EL (cell line): Measurements from ENCODE around the gene MYOF.
"Not testable (repeated sequence)": the region's sequence is repeated elsewhere in the genome, so short reads cannot be mapped to it uniquely, and the experiment has no call there.

Experiments
- DNase-seq: peaks from one replicate; pipeline ENCODE4 v3.0.0-alpha.2; 2016

The MYOF gene

GRCh38 chr10:93452143-93452542 lies 30.0 kb downstream of the MYOF start:
- no peak for DNase-seq

GRCh38 chr10:93451244-93451947 lies 30.7 kb downstream of the MYOF start:
- no peak for DNase-seq

GRCh38 chr10:93447970-93448369 lies 34.2 kb downstream of the MYOF start:
- no peak for DNase-seq

GRCh38 chr10:93447019-93447418 lies 35.1 kb downstream of the MYOF start:
- DNase-seq, result no peak

GRCh38 chr10:93445978-93446720 lies 36.0 kb downstream of the MYOF start:
- DNase-seq, result no peak

GRCh38 chr10:93445097-93445960 lies 36.8 kb downstream of the MYOF start:
- peak; percentile 96 for DNase-seq

GRCh38 chr10:93443481-93443880 lies 38.7 kb downstream of the MYOF start:
- no peak for DNase-seq

- DNase-seq, result not testable (repeated sequence)
Observed at GRCh38 chr10:93442721-93443120, 39.4 kb downstream of the MYOF start.

- DNase-seq, result peak; percentile 55
Observed at GRCh38 chr10:93440591-93441091, 41.5 kb downstream of the MYOF start.

- no peak for DNase-seq
Observed at GRCh38 chr10:93438613-93439253, 43.4 kb downstream of the MYOF start.

- DNase-seq, result peak; percentile 80
Observed at GRCh38 chr10:93437946-93438612, 44.1 kb downstream of the MYOF start.

GRCh38 chr10:93437086-93437945 lies 44.8 kb downstream of the MYOF start:
- peak; percentile 99 for DNase-seq

GRCh38 chr10:93436591-93437085 lies 45.5 kb downstream of the MYOF start:
- DNase-seq, result peak; percentile 94

GRCh38 chr10:93435621-93436397 lies 46.3 kb downstream of the MYOF start:
- peak; percentile 69 for DNase-seq

GRCh38 chr10:93434991-93435491 lies 47.1 kb downstream of the MYOF start:
- no peak for DNase-seq

GRCh38 chr10:93431361-93431760 lies 50.8 kb downstream of the MYOF start:
- DNase-seq, result no peak

- no peak for DNase-seq
Observed at GRCh38 chr10:93425861-93426260, 56.3 kb downstream of the MYOF start.

- DNase-seq, result no peak
Observed at GRCh38 chr10:93422118-93422517, 60.0 kb downstream of the MYOF start.

- no peak for DNase-seq
Observed at GRCh38 chr10:93420944-93421825, 60.9 kb downstream of the MYOF start.
